HG03135 (cell line): ENCODE data around the gene NMT1.

Source experiments
- ATAC-seq: cut with Tn5 transposase; IDR thresholded peaks from one replicate; pipeline ENCODE4 v1.9.1; 2021; ENCODE audit warnings: mild to moderate bottlenecking, moderate library complexity; ENCODE audit not compliant: unreplicated experiment

Gene NMT1

GRCh38 chr17:45132572-45133463, 71.7 kb downstream of the NMT1 start:
- no peak for ATAC-seq

GRCh38 chr17:45135192-45135977, 74.3 kb downstream of the NMT1 start, which contains the start of gene ACBD4:
Gene ACBD4 (plus strand): TSS chr17:45135687. CDS start chr17:45136145, 458 bp downstream.
- ATAC-seq, result peak; percentile 69

- no peak for ATAC-seq
Measured at GRCh38 chr17:45135978-45136791, 75.1 kb downstream of the NMT1 start.

GRCh38 chr17:45136846-45137560, 75.9 kb downstream of the NMT1 start:
- ATAC-seq, result no peak

GRCh38 chr17:45137561-45138305, 76.6 kb downstream of the NMT1 start:
- ATAC-seq, result no peak

GRCh38 chr17:45138911-45139532, 77.9 kb downstream of the NMT1 start:
- ATAC-seq, result no peak

GRCh38 chr17:45139533-45139920, 78.4 kb downstream of the NMT1 start:
- ATAC-seq, result no peak

- no peak for ATAC-seq
Measured at GRCh38 chr17:45143094-45143670, 82.1 kb downstream of the NMT1 start.

- no peak for ATAC-seq
Measured at GRCh38 chr17:45143767-45144198, 82.7 kb downstream of the NMT1 start.

GRCh38 chr17:45144199-45145034, 83.3 kb downstream of the NMT1 start:
- ATAC-seq, result no peak

- ATAC-seq, result no peak
Measured at GRCh38 chr17:45145035-45145389, 83.9 kb downstream of the NMT1 start.

GRCh38 chr17:45146166-45146565, 85.0 kb downstream of the NMT1 start:
- no peak for ATAC-seq

GRCh38 chr17:45146592-45146889, 85.4 kb downstream of the NMT1 start:
- no peak for ATAC-seq

GRCh38 chr17:45146890-45147580, 85.9 kb downstream of the NMT1 start:
- ATAC-seq, result peak; percentile 2

- ATAC-seq, result peak; percentile 29
Measured at GRCh38 chr17:45147581-45148182, 86.6 kb downstream of the NMT1 start.

- peak; percentile 60 for ATAC-seq
Measured at GRCh38 chr17:45148183-45149036, 87.3 kb downstream of the NMT1 start, which contains the start of gene HEXIM1. Gene HEXIM1 (plus strand): TSS chr17:45148475. CDS start chr17:45149191, 716 bp downstream.
